MCF 10A (cell line): Measurements from ENCODE around the gene PTGR3. TPM values are rescaled to one million over a fixed set of nuclear protein-coding genes. Genes with fewer than 3 reads are reported as not detected.

Experiments used
- BruUV-seq: library from RNA; stranded (reverse); fragments of 400-500 nt; replicated peaks from 2 replicates; lab custom pipeline; 2021; lab: Mats Ljungman, UMichigan
- CTCF ChIA-PET: fragments of 300-600 bp; sonication (Branson Sonifier 250); formaldehyde crosslinking; extraction: SDS; loops from one replicate; lab custom pipeline; 2021; ENCODE audit warnings: antibody characterized with exemption, inconsistent platforms; lab: Yijun Ruan, JAX
- POLR2A ChIA-PET: fragments of 300-600, 350-650 bp; sonication (Branson Sonifier 250); formaldehyde crosslinking; extraction: SDS; loops from one replicate; lab custom pipeline; 2020; ENCODE audit warnings: antibody characterized with exemption, inconsistent platforms; lab: Yijun Ruan, JAX
- DNase-seq: peaks from one replicate; pipeline ENCODE4 v3.0.0-alpha.2; 2018; ENCODE audit not compliant: unreplicated experiment
- H3K27ac Mint-ChIP-seq: one replicate; pipeline ENCODE4 v1.8.0; 2022; ENCODE audit warnings: mild to moderate bottlenecking, low read depth, mixed read lengths; ENCODE audit not compliant: unreplicated experiment
- H3K27me3 Mint-ChIP-seq: one replicate; pipeline ENCODE4 v1.8.0; 2022; ENCODE audit warnings: mixed read lengths; ENCODE audit not compliant: insufficient read depth, unreplicated experiment
- H3K36me3 Mint-ChIP-seq: one replicate; pipeline ENCODE4 v1.8.0; 2022; ENCODE audit warnings: mild to moderate bottlenecking, moderate library complexity, mixed read lengths; ENCODE audit not compliant: insufficient read depth, unreplicated experiment
- H3K4me1 Mint-ChIP-seq: one replicate; pipeline ENCODE4 v1.8.0; 2022; ENCODE audit warnings: mixed read lengths; ENCODE audit not compliant: insufficient read depth, unreplicated experiment
- H3K4me3 Mint-ChIP-seq: one replicate; pipeline ENCODE4 v1.8.0; 2022; ENCODE audit warnings: mild to moderate bottlenecking, moderate library complexity, mixed read lengths; ENCODE audit not compliant: unreplicated experiment
- H3K9me3 Mint-ChIP-seq: one replicate; pipeline ENCODE4 v1.8.0; 2022; ENCODE audit warnings: mixed read lengths; ENCODE audit not compliant: unreplicated experiment
- intact Hi-C: fragments of 100-400 bp; cut with micrococcal nuclease; formaldehyde crosslinking; loops from 2 replicates; pipeline ENCODE4 v1.14.1; 2022
- total RNA-seq: library from RNA; stranded (reverse); gene quantifications from 2 replicates; pipeline ENCODE4 v1.2.3, GENCODE V29; 2022
- TF ChIP-seq, protein P1 (sequence below): fragments of 200-600 bp; IDR thresholded peaks from one replicate; pipeline ENCODE4 v1.8.0; 2022; ENCODE audit warnings: antibody characterized with exemption, mild to moderate bottlenecking; ENCODE audit not compliant: unreplicated experiment

PTGR3 gene
- total RNA-seq, 1 experiment from 2014 or later, result 20.6 TPM

DNA sequence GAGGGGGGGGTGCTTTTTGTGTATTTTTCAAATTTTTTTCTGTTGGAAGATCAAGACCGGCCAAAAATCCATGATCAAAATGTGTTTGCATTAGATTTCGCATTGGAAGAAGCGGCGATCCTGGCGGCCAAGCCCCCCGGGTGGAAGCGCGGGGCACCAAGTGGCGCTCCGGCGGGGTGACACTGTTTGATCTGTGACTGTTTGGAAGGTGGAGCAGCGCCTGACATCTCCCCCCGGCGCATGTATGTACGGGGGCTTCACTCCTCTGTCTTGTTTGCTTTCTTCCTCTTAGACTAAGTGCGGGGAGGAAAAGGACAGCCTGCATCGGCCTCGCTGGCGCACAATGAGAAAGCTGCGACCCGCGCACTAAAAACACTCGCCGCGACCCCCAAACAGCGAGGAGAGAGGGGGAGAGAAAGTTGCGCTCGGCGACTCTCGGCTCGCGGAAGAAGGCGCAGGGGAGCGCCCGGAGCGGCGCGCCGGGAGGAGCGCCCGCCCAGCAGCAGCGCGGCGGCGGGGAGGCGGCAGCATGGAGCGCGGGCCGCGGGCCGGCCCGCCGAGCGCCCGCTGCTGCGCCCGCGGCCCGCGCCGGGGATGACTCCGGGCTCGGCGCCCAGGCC is 2.2 kb upstream of the PTGR3 start:
- no TSS peak for BruUV-seq
- H3K27ac Mint-ChIP-seq, result peak overlapping the region; percentile 92
- intact Hi-C loops, result loop anchor here (2.0 to 10.0 kb wide), 6 partner anchors 36 to 1141 kb away; no protein-coding TSS in a partner anchor

DNA sequence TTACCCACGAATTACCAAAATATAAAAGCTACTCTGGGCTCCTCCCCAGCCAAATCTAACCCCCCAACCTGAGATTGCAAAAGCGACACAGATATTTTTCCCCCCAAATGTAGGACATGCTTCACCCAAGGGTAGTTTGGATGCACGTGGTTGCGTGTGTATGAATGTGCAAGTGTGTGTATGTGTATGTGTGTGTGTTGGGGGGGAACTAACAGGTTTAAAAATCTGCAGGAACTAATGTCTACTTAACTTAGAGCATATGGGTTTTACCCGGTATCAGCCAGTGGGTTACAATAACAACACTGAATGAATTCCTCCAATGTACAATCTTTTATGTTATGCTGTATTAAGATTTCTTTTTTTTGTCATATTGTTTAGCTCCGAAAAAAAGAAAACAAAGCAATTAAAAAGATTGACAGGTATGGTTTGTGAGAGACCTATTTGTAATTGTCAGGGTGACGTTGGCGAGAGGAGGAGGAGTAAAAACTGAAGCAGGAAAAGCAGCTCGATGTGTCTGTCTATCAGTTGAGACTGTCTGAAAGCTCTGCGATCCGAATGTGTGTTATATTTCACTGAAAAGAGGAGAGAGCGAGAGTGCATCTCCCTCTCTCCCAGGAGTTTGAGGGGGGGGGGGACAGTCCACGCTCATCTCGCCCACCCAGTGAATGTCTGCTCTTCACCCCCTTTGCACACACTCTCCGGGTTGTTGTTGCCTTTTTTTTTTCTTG is 1.5 kb upstream of the PTGR3 start, which contains the start of gene TSHZ1:
Gene TSHZ1 (plus strand): TSS at position 524 of the 728 bp plus-strand sequence. CDS start 1,080 bp downstream, outside the sequence.
- H3K27ac Mint-ChIP-seq, result peak within 1 kb of the TSS; percentile 92
- intact Hi-C loops, result loop anchor here (2.0 to 10.0 kb wide), 6 partner anchors 37 to 1142 kb away; no protein-coding TSS in a partner anchor
- peaks cover 13% of the 10 kb centered on the region for H3K36me3 Mint-ChIP-seq
- no peaks in the 10 kb centered on the region for H3K27me3 Mint-ChIP-seq
- ChIA-PET POLR2A (interaction anchor here (0.6 to 3.8 kb wide), 36 partner anchors 10 to 1409 kb away, joined by 3 to 28 read pairs (median 4); partner anchors contain the start of gene ZNF407), CTCF (interaction anchor here (0.6 to 1.0 kb wide), 6 partner anchors 32 to 1264 kb away, joined by 3 to 6 read pairs (median 4); no protein-coding TSS in a partner anchor)
- peak within 1 kb of the TSS; percentile 98 for H3K4me3 Mint-ChIP-seq
- H3K9me3 Mint-ChIP-seq, result no peaks in the 10 kb centered on the region
- H3K4me1 Mint-ChIP-seq, result peaks cover 43% of the 10 kb centered on the region
- no TSS peak for BruUV-seq
- TF ChIP-seq, protein P1, sequence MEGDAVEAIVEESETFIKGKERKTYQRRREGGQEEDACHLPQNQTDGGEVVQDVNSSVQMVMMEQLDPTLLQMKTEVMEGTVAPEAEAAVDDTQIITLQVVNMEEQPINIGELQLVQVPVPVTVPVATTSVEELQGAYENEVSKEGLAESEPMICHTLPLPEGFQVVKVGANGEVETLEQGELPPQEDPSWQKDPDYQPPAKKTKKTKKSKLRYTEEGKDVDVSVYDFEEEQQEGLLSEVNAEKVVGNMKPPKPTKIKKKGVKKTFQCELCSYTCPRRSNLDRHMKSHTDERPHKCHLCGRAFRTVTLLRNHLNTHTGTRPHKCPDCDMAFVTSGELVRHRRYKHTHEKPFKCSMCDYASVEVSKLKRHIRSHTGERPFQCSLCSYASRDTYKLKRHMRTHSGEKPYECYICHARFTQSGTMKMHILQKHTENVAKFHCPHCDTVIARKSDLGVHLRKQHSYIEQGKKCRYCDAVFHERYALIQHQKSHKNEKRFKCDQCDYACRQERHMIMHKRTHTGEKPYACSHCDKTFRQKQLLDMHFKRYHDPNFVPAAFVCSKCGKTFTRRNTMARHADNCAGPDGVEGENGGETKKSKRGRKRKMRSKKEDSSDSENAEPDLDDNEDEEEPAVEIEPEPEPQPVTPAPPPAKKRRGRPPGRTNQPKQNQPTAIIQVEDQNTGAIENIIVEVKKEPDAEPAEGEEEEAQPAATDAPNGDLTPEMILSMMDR, result no peak
- peak; percentile 91 for DNase-seq

More for the DNA sequence above, 2.2 kb upstream of the PTGR3 start:
- ChIA-PET CTCF (interaction anchor here (0.6 to 1.0 kb wide), 2 partner anchors 31 to 599 kb away, joined by 3 to 4 read pairs; no protein-coding TSS in a partner anchor), POLR2A (interaction anchor here (0.7 to 3.8 kb wide), 26 partner anchors 10 to 1408 kb away, joined by 3 to 28 read pairs (median 4); partner anchors contain the start of gene ZNF407)
- Mint-ChIP-seq H3K4me1 (peaks cover 39% of the 10 kb centered on the region), H3K27me3 (no peaks in the 10 kb centered on the region), H3K36me3 (peaks cover 11% of the 10 kb centered on the region), H3K9me3 (no peaks in the 10 kb centered on the region), H3K4me3 (peak overlapping the region; percentile 98)
- no peak for DNase-seq
- TF ChIP-seq, protein P1, result no peak

DNA sequence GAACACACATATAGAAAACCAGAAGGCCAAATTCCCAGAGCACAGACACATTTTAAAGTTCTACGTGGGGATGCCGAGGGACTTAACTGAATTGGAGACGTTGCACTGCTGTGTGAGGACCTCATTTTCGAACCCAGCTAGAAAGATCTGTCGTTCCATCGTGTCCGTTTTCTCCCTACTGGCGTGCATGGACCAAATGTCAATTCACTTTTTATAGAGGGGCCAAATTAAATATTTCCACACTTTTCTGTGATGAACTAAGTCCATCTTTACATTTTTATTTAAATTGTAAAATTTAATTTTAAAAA is 966 bp upstream of the PTGR3 start:
- BruUV-seq, result no TSS peak

More for the DNA sequence above, 966 bp upstream of the PTGR3 start:
- Mint-ChIP-seq H3K27ac (peak overlapping the region; percentile 92), H3K9me3 (no peaks in the 10 kb centered on the region), H3K27me3 (no peaks in the 10 kb centered on the region), H3K4me1 (peaks cover 41% of the 10 kb centered on the region), H3K4me3 (peak overlapping the region; percentile 98), H3K36me3 (peaks cover 13% of the 10 kb centered on the region)
- TF ChIP-seq, protein P1, result no peak
- POLR2A ChIA-PET, result interaction anchor here (0.8 to 3.8 kb wide), 25 partner anchors 11 to 1283 kb away, joined by 3 to 28 read pairs (median 4); partner anchors contain the start of gene ZNF407
- intact Hi-C loops, result loop anchor here (2.0 to 10.0 kb wide), 9 partner anchors 37 to 1142 kb away; no protein-coding TSS in a partner anchor
- peak; percentile 52 for DNase-seq
- CTCF ChIA-PET, result interaction anchor here (0.5 to 1.0 kb wide), 3 partner anchors 32 to 497 kb away, joined by 3 read pairs; no protein-coding TSS in a partner anchor
